Measurements from ENCODE around the gene PEX14.

PEX14 gene

DNA sequence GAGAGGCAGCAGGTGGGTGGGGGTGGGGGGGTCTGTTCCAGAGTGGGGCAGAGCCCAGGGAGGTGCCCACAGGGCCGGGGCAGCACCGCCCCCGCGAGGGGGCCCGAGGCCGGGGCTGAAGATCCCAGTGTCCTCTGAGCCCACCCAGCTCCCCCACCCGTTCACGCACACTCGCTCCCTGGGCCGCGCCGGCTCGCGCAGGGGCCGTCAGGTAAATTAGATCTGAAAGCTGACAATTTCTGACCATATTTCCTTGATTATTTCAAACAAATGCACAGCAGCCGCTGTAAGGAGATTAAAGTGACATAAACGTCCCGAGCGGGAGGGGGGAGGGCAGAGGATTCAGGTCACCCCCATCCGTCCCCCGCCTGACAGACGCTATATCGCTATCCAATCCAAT is 203.7 kb downstream of the PEX14 start:
- H2AFZ ChIP-seq (ENCODE audit: low read depth, low read length, severe bottlenecking) = no peak overlapping the region
- no peaks in the 10 kb centered on the region for H3K27me3 ChIP-seq (ENCODE audit: low read length)
- H3K9ac ChIP-seq (ENCODE audit: low read length) = no peak overlapping the region
- no peak overlapping the region for H3K27ac ChIP-seq (ENCODE audit: low read depth, low read length)
- no peaks in the 10 kb centered on the region for H3K9me2 ChIP-seq (replicated peaks; ENCODE audit: insufficient read depth, low read length)
- no peaks in the 10 kb centered on the region for H3K79me2 ChIP-seq (ENCODE audit: insufficient read depth, low read length)
- H4K20me1 ChIP-seq (ENCODE audit: low read depth, low read length) = no peaks in the 10 kb centered on the region
- TF ChIP-seq, protein P1, sequence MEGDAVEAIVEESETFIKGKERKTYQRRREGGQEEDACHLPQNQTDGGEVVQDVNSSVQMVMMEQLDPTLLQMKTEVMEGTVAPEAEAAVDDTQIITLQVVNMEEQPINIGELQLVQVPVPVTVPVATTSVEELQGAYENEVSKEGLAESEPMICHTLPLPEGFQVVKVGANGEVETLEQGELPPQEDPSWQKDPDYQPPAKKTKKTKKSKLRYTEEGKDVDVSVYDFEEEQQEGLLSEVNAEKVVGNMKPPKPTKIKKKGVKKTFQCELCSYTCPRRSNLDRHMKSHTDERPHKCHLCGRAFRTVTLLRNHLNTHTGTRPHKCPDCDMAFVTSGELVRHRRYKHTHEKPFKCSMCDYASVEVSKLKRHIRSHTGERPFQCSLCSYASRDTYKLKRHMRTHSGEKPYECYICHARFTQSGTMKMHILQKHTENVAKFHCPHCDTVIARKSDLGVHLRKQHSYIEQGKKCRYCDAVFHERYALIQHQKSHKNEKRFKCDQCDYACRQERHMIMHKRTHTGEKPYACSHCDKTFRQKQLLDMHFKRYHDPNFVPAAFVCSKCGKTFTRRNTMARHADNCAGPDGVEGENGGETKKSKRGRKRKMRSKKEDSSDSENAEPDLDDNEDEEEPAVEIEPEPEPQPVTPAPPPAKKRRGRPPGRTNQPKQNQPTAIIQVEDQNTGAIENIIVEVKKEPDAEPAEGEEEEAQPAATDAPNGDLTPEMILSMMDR (IDR thresholded peaks at IDR 0.05; ENCODE audit: insufficient read depth, low read length, poor library complexity, severe bottlenecking) = no peak
- TF ChIP-seq EZH2phosphoT487 (conservative IDR thresholded peaks at IDR 0.05; ENCODE audit: low read length) = no peak
- H3K4me3 ChIP-seq (ENCODE audit: insufficient read depth, low read length, poor library complexity, severe bottlenecking) = no peak overlapping the region
- H3K9me3 ChIP-seq (ENCODE audit: insufficient read depth, low read length) = no peaks in the 10 kb centered on the region
- H3K4me2 ChIP-seq (ENCODE audit: low read depth, low read length, poor library complexity, severe bottlenecking) = no peak overlapping the region
- H3K36me3 ChIP-seq (ENCODE audit: low read length) = no peaks in the 10 kb centered on the region
- no peaks in the 10 kb centered on the region for H3F3A ChIP-seq (ENCODE audit: insufficient read depth)

DNA sequence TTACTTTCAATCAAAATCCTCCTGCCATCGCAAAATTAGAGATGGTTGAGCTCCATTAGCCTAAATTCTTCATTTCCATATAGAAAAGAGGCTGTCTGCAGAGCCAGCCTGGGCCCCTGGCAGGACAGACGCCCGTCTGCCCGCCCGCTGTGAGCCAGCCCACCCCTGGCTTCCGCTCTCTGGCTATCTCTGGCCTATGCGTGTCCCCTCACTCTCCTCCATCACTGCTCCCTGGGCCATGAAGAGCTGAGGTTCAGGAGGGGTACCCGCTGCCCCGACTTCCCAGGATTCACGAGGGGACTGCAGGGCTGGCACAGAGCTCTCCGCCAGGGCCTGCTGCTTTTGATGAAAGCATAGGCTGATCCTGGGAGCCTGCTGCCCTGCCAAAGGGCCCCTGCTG is 204.1 kb downstream of the PEX14 start:
- Histone ChIP-seq H3K9me3 (ENCODE audit: insufficient read depth, low read length) (no peaks in the 10 kb centered on the region), H4K20me1 (ENCODE audit: low read depth, low read length) (no peaks in the 10 kb centered on the region), H3K4me2 (ENCODE audit: low read depth, low read length, poor library complexity, severe bottlenecking) (no peak overlapping the region), H3K27me3 (ENCODE audit: low read length) (no peaks in the 10 kb centered on the region), H3K27ac (ENCODE audit: low read depth, low read length) (no peak overlapping the region), H2AFZ (ENCODE audit: low read depth, low read length, severe bottlenecking) (no peak overlapping the region), H3K4me3 (ENCODE audit: insufficient read depth, low read length, poor library complexity, severe bottlenecking) (no peak overlapping the region), H3K36me3 (ENCODE audit: low read length) (no peaks in the 10 kb centered on the region), H3K9ac (ENCODE audit: low read length) (no peak overlapping the region), H3K9me2 (replicated peaks; ENCODE audit: insufficient read depth, low read length) (no peaks in the 10 kb centered on the region), H3F3A (ENCODE audit: insufficient read depth) (no peaks in the 10 kb centered on the region), H3K79me2 (ENCODE audit: insufficient read depth, low read length) (no peaks in the 10 kb centered on the region)
- TF ChIP-seq EZH2phosphoT487 (conservative IDR thresholded peaks at IDR 0.05; ENCODE audit: low read length) = no peak
- TF ChIP-seq, protein P1 (IDR thresholded peaks at IDR 0.05; ENCODE audit: insufficient read depth, low read length, poor library complexity, severe bottlenecking) = no peak

DNA sequence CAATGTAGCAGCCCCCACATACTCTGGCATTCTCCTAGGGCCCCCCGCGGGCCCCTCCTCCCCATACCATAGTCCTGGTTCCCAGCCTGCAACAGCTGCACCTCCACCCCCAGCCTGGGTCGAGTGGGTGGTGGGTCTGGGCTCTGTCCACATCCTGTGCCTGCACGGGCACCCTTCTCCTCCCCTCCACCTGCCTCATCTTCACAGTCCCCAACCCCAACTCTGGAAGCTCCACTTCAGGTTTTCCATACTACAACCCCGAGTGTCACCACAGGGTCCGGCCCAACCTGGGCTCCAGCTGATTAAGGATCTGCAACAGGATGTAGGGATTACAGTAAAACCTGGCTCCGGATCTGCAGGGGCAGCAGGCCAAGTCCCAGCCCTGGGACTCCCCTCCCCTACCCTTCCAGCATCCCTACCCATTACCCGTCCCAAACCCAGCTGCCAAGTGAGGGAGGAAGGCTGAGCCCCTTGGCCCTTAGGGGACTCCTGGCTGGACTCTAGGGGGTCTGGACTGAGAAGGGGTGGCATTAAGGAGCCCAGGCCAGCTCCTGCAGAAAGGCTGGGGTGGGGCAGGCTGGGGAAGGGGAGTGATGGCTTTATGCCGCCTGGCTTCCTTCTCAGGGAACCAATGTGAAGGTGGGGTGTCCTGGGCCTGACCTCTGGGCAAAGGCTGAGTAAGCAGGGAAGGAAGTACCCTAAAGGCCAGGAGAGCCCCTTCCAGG is 204.9 kb downstream of the PEX14 start:
- Histone ChIP-seq H3K9ac (ENCODE audit: low read length) (no peak overlapping the region), H3K4me3 (ENCODE audit: insufficient read depth, low read length, poor library complexity, severe bottlenecking) (no peak overlapping the region), H3K36me3 (ENCODE audit: low read length) (no peaks in the 10 kb centered on the region), H3K9me3 (ENCODE audit: insufficient read depth, low read length) (no peaks in the 10 kb centered on the region), H3K27ac (ENCODE audit: low read depth, low read length) (no peak overlapping the region), H3F3A (ENCODE audit: insufficient read depth) (no peaks in the 10 kb centered on the region), H3K9me2 (replicated peaks; ENCODE audit: insufficient read depth, low read length) (no peaks in the 10 kb centered on the region), H4K20me1 (ENCODE audit: low read depth, low read length) (no peaks in the 10 kb centered on the region), H3K4me2 (ENCODE audit: low read depth, low read length, poor library complexity, severe bottlenecking) (no peak overlapping the region), H3K79me2 (ENCODE audit: insufficient read depth, low read length) (no peaks in the 10 kb centered on the region), H3K27me3 (ENCODE audit: low read length) (no peaks in the 10 kb centered on the region), H2AFZ (ENCODE audit: low read depth, low read length, severe bottlenecking) (no peak overlapping the region)
- no peak for TF ChIP-seq EZH2phosphoT487 (conservative IDR thresholded peaks at IDR 0.05; ENCODE audit: low read length)
- TF ChIP-seq, protein P1 (IDR thresholded peaks at IDR 0.05; ENCODE audit: insufficient read depth, low read length, poor library complexity, severe bottlenecking) = no peak
